ENCODE measurements around the gene PDE8B. TPM values are rescaled to one million over a fixed set of nuclear protein-coding genes. Genes with fewer than 3 reads are reported as not detected.

PDE8B gene
- total RNA-seq, 1 experiment from 2014 or later = not detected

GRCh38 chr5:77262697-77263096 lies 52.2 kb downstream of the PDE8B start:
- Histone ChIP-seq H4K20me1 (ENCODE audit: low read length) (no peaks in the 10 kb centered on the region), H3F3A (ENCODE audit: low read length, unreplicated experiment) (no peaks in the 10 kb centered on the region), H3K9me3 (ENCODE audit: low read length) (no peaks in the 10 kb centered on the region), H3K9ac (ENCODE audit: low read length) (no peak overlapping the region), H3K79me2 (ENCODE audit: low read length) (no peaks in the 10 kb centered on the region), H3K27ac (ENCODE audit: low read length) (no peak overlapping the region), H3K4me3 (ENCODE audit: low read length) (no peak overlapping the region), H3K9me2 (replicated peaks; ENCODE audit: low read length) (no peaks in the 10 kb centered on the region), H3K27me3 (ENCODE audit: low read length) (no peaks in the 10 kb centered on the region), H3K36me3 (ENCODE audit: low read depth, low read length) (no peaks in the 10 kb centered on the region), H3K4me2 (ENCODE audit: low read length) (no peak overlapping the region), H2AFZ (ENCODE audit: low read length) (no peak overlapping the region), H3K4me1 (ENCODE audit: insufficient read depth, low read length) (no peaks in the 10 kb centered on the region)
- BruUV-seq (replicated peaks) = no TSS peak
- ChIA-PET CTCF (interaction anchor here (0.6 kb wide), 1 partner anchor 164 kb away, joined by 4 read pairs; no protein-coding TSS in a partner anchor), POLR2A (ENCODE audit: unreplicated experiment) (no interaction called here)
- ATAC-seq = no peak
- no peak for DNase-seq
- intact Hi-C loops (cut with micrococcal nuclease) = no loop called here
- TF ChIP-seq EZH2phosphoT487 (IDR thresholded peaks at IDR 0.05; ENCODE audit: borderline replicate concordance, low read length) (no peak), EZH2 (IDR thresholded peaks at IDR 0.05; ENCODE audit: low read length, unreplicated experiment) (no peak)

DNA sequence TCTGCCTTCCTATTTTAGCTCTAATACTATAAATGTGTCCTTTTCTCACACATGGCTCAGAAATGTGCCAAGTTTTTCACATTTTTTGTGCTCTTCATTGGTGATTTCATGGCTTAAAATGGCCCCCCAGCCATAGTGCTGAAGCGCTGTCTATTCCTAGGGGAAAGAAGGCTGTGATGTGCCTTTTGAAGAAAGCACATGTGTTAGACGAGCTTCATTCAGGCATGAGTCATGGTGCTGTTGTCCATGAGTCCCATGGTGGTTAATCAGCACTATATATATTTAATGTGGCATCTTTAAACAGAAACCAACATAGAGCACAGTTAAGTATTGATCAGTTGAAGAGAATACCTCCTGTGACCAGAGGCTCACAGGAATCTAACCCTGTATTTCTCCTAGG lies 55.8 kb downstream of the PDE8B start:
- POLR2A ChIA-PET (ENCODE audit: unreplicated experiment) = no interaction called here

DNA sequence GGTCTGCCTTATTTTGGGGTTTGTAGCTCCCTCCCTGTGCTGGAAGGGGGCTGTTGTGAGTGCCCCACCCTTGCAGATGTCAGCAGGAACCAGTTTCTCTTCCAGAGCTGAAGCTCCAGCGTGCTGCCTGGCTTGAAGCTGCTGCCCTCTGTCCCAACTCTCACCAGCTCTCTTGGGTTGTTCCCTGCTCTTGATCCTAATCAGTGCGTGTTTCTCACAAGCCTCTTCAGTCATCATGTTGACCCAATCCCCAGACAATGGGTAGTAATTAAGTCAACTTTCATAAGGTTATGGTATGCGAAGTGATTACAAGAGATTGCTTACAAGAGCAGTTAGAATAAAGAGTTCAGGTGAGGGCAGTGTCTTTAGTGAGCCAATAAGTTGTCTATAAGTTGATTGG lies 57.0 kb downstream of the PDE8B start:
- BruUV-seq (replicated peaks) = no TSS peak
- Histone ChIP-seq H3K4me1 (ENCODE audit: insufficient read depth, low read length) (no peaks in the 10 kb centered on the region), H3F3A (ENCODE audit: low read length, unreplicated experiment) (no peaks in the 10 kb centered on the region), H3K36me3 (ENCODE audit: low read depth, low read length) (no peaks in the 10 kb centered on the region), H3K9ac (ENCODE audit: low read length) (no peak overlapping the region), H3K4me3 (ENCODE audit: low read length) (no peak overlapping the region), H4K20me1 (ENCODE audit: low read length) (no peaks in the 10 kb centered on the region), H3K27ac (ENCODE audit: low read length) (no peak overlapping the region), H3K9me3 (ENCODE audit: low read length) (no peaks in the 10 kb centered on the region), H3K9me2 (replicated peaks; ENCODE audit: low read length) (no peaks in the 10 kb centered on the region), H2AFZ (ENCODE audit: low read length) (no peak overlapping the region), H3K4me2 (ENCODE audit: low read length) (no peak overlapping the region), H3K27me3 (ENCODE audit: low read length) (no peaks in the 10 kb centered on the region), H3K79me2 (ENCODE audit: low read length) (no peaks in the 10 kb centered on the region)
- ChIA-PET CTCF (no interaction called here), POLR2A (ENCODE audit: unreplicated experiment) (no interaction called here)
- no peak for ATAC-seq
- intact Hi-C loops (cut with micrococcal nuclease) = no loop called here
- TF ChIP-seq EZH2 (IDR thresholded peaks at IDR 0.05; ENCODE audit: low read length, unreplicated experiment) = no peak
- no peak for TF ChIP-seq EZH2phosphoT487 (IDR thresholded peaks at IDR 0.05; ENCODE audit: borderline replicate concordance, low read length)
- TF ChIP-seq, protein P1, sequence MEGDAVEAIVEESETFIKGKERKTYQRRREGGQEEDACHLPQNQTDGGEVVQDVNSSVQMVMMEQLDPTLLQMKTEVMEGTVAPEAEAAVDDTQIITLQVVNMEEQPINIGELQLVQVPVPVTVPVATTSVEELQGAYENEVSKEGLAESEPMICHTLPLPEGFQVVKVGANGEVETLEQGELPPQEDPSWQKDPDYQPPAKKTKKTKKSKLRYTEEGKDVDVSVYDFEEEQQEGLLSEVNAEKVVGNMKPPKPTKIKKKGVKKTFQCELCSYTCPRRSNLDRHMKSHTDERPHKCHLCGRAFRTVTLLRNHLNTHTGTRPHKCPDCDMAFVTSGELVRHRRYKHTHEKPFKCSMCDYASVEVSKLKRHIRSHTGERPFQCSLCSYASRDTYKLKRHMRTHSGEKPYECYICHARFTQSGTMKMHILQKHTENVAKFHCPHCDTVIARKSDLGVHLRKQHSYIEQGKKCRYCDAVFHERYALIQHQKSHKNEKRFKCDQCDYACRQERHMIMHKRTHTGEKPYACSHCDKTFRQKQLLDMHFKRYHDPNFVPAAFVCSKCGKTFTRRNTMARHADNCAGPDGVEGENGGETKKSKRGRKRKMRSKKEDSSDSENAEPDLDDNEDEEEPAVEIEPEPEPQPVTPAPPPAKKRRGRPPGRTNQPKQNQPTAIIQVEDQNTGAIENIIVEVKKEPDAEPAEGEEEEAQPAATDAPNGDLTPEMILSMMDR (conservative IDR thresholded peaks at IDR 0.05; ENCODE audit: low read depth, low read length) = no peak
- DNase-seq = no peak

More for the DNA sequence above, 55.8 kb downstream of the PDE8B start:
- TF ChIP-seq EZH2 (IDR thresholded peaks at IDR 0.05; ENCODE audit: low read length, unreplicated experiment) = no peak
- TF ChIP-seq, protein P1 (conservative IDR thresholded peaks at IDR 0.05; ENCODE audit: low read depth, low read length) = no peak
- no peaks in the 10 kb centered on the region for H3K4me1 ChIP-seq (ENCODE audit: insufficient read depth, low read length)
- CTCF ChIA-PET = no interaction called here
- no peak overlapping the region for H3K4me3 ChIP-seq (ENCODE audit: low read length)
- intact Hi-C loops (cut with micrococcal nuclease) = no loop called here
- H3K79me2 ChIP-seq (ENCODE audit: low read length) = no peaks in the 10 kb centered on the region
- no peaks in the 10 kb centered on the region for H3K9me2 ChIP-seq (replicated peaks; ENCODE audit: low read length)
- no peaks in the 10 kb centered on the region for H3K27me3 ChIP-seq (ENCODE audit: low read length)
- no peak; the same call in 1 of the 2 replicates for ATAC-seq
- no peak overlapping the region for H3K9ac ChIP-seq (ENCODE audit: low read length)
- no TSS peak for BruUV-seq (replicated peaks)
- peak; percentile 18 for DNase-seq
- no peaks in the 10 kb centered on the region for H3F3A ChIP-seq (ENCODE audit: low read length, unreplicated experiment)
- no peak overlapping the region for H2AFZ ChIP-seq (ENCODE audit: low read length)
- no peak overlapping the region for H3K4me2 ChIP-seq (ENCODE audit: low read length)
- H3K27ac ChIP-seq (ENCODE audit: low read length) = no peak overlapping the region
- no peaks in the 10 kb centered on the region for H3K9me3 ChIP-seq (ENCODE audit: low read length)
- no peaks in the 10 kb centered on the region for H3K36me3 ChIP-seq (ENCODE audit: low read depth, low read length)
- H4K20me1 ChIP-seq (ENCODE audit: low read length) = no peaks in the 10 kb centered on the region
